HG02840 (cell line): ENCODE results near the gene PRRT1.
A peak's percentile ranks its signal among the peaks of the same experiment; 100 is the strongest.
"Not testable (repeated sequence)": the region's sequence is repeated elsewhere in the genome, so short reads cannot be mapped to it uniquely, and the experiment has no call there.

Experiments
- ATAC-seq: cut with Tn5 transposase; IDR thresholded peaks from one replicate; pipeline ENCODE4 v1.9.1; 2021; ENCODE audit warnings: mild to moderate bottlenecking, moderate library complexity, moderate number of reproducible peaks; ENCODE audit not compliant: unreplicated experiment, low FRiP score

PRRT1 gene

GRCh38 chr6:32151863-32152768, at the start of gene PRRT1:
TSS of gene PRRT1 (minus strand) at chr6:32151939. CDS start at chr6:32151827, 112 bp downstream.
- ATAC-seq: no peak

GRCh38 chr6:32200711-32201475, 49.2 kb upstream of the PRRT1 start:
- ATAC-seq: no peak

- ATAC-seq: no peak
Observed at GRCh38 chr6:32198866-32199265, 47.1 kb upstream of the PRRT1 start.

- ATAC-seq: no peak
Observed at GRCh38 chr6:32198345-32198696, 46.6 kb upstream of the PRRT1 start.

- no peak for ATAC-seq
Observed at GRCh38 chr6:32196682-32197616, 45.2 kb upstream of the PRRT1 start.

GRCh38 chr6:32195902-32196681, 44.4 kb upstream of the PRRT1 start:
- ATAC-seq: peak; percentile 70

- peak; percentile 73 for ATAC-seq
Observed at GRCh38 chr6:32195652-32195901, 43.8 kb upstream of the PRRT1 start.

- no peak for ATAC-seq
Observed at GRCh38 chr6:32194825-32195651, 43.3 kb upstream of the PRRT1 start.

GRCh38 chr6:32194388-32194787, 42.6 kb upstream of the PRRT1 start:
- ATAC-seq: no peak

GRCh38 chr6:32193096-32193495, 41.4 kb upstream of the PRRT1 start:
- ATAC-seq: not testable (repeated sequence)

- no peak for ATAC-seq
Observed at GRCh38 chr6:32192608-32193039, 40.9 kb upstream of the PRRT1 start, which contains the start of gene GPSM3. TSS of gene GPSM3 (minus strand) at chr6:32192643. CDS start at chr6:32192513, 130 bp downstream.

- ATAC-seq: no peak
Observed at GRCh38 chr6:32191696-32192607, 40.2 kb upstream of the PRRT1 start.

- no peak for ATAC-seq
Observed at GRCh38 chr6:32190911-32191677, 39.4 kb upstream of the PRRT1 start.

GRCh38 chr6:32190054-32190851, 38.5 kb upstream of the PRRT1 start, which contains the start of gene PBX2:
TSS of gene PBX2 (minus strand) at chr6:32190202. CDS start at chr6:32189915, 287 bp downstream.
- ATAC-seq: peak; percentile 46

- no peak for ATAC-seq
Observed at GRCh38 chr6:32189742-32190053, 38.0 kb upstream of the PRRT1 start.

- ATAC-seq: no peak
Observed at GRCh38 chr6:32189069-32189741, 37.5 kb upstream of the PRRT1 start.
